Liver (tissue), 9 donors: ENCODE data around the gene C19orf44. TPM values are rescaled to one million over a fixed set of nuclear protein-coding genes. Genes with fewer than 3 reads are reported as not detected.

Experiments used
- DNase-seq: peaks from one replicate; pipeline ENCODE4 v3.0.0-alpha.2; 2017; ENCODE audit warnings: low spot score
- H3K27ac ChIP-seq, 2 donors: one replicate each; pipeline ENCODE4 v1.7.0; 2013; ENCODE audit warnings: inconsistent platforms in 2 of 2, low read length in 2 of 2, control low read depth in 1 of 2, low read depth in 1 of 2, mild to moderate bottlenecking in 1 of 2
- H3K27me3 ChIP-seq, 4 donors: one replicate each; pipeline versions ENCODE4 v1.6.1 to v1.7.0; 2013; ENCODE audit warnings: low read length in 3 of 4, inconsistent platforms in 1 of 4, mild to moderate bottlenecking in 1 of 4, moderate library complexity in 1 of 4; ENCODE audit not compliant: control insufficient read depth in 4 of 4, insufficient read depth in 4 of 4
- H3K36me3 ChIP-seq, 4 donors: one replicate each; pipeline versions ENCODE4 v1.6.1 to v1.7.0; 2013; ENCODE audit warnings: low read length in 3 of 4, mild to moderate bottlenecking in 3 of 4, low read depth in 1 of 4, moderate library complexity in 1 of 4; ENCODE audit not compliant: control insufficient read depth in 4 of 4, insufficient read depth in 3 of 4
- H3K4me1 ChIP-seq, 4 donors: one replicate each; pipeline versions ENCODE4 v1.6.1 to v1.7.0; 2013; ENCODE audit warnings: low read length in 3 of 4, mild to moderate bottlenecking in 3 of 4, moderate library complexity in 1 of 4; ENCODE audit not compliant: control insufficient read depth in 4 of 4, insufficient read depth in 4 of 4
- H3K4me3 ChIP-seq, 3 donors: one replicate each; pipeline versions ENCODE4 v1.6.1 to v1.7.0; 2013; ENCODE audit warnings: low read length in 3 of 3, control low read depth in 1 of 3, low read depth in 1 of 3, mild to moderate bottlenecking in 1 of 3
- H3K9ac ChIP-seq, 2 donors: one replicate each; pipeline ENCODE4 v1.7.0; 2013; ENCODE audit warnings: low read length in 2 of 2, mild to moderate bottlenecking in 2 of 2, moderate library complexity in 2 of 2, control low read depth in 1 of 2, low read depth in 1 of 2
- H3K9me3 ChIP-seq, 4 donors: one replicate each; pipeline versions ENCODE4 v1.6.1 to v1.7.0; 2013; ENCODE audit warnings: low read length in 3 of 4; ENCODE audit not compliant: control insufficient read depth in 4 of 4
- ATF3 ChIP-seq: IDR thresholded peaks from 2 replicates; pipeline ENCODE4 v1.6.1; 2016; ENCODE audit warnings: antibody characterized with exemption
- CTCF ChIP-seq: fragments of 150-350 bp; IDR thresholded peaks from 2 replicates; pipeline ENCODE4 v1.5.1; 2017; ENCODE audit warnings: improper control_type of control experiment, low read depth, low read length; ENCODE audit not compliant: missing input control
- EGR1 ChIP-seq, 2 donors: IDR thresholded peaks; 2 replicates each; pipeline ENCODE4 v1.6.1; 2016 to 2018; ENCODE audit warnings: antibody characterized with exemption in 2 of 2, low read depth in 2 of 2
- FOXA1 ChIP-seq: IDR thresholded peaks from 2 replicates; pipeline ENCODE4 v1.6.1; 2016; ENCODE audit warnings: antibody characterized with exemption
- FOXA2 ChIP-seq: IDR thresholded peaks from 2 replicates; pipeline ENCODE4 v1.6.1; 2016; ENCODE audit warnings: antibody characterized with exemption
- GABPA ChIP-seq, 2 donors: IDR thresholded peaks in 1 of 2; conservative IDR thresholded peaks in 1 of 2; 2 replicates each; pipeline ENCODE4 v1.6.1; 2016; ENCODE audit warnings: antibody characterized with exemption in 2 of 2, mild to moderate bottlenecking in 1 of 2, moderate library complexity in 1 of 2
- HNF4A ChIP-seq, 2 donors: conservative IDR thresholded peaks; 2 replicates each; pipeline ENCODE4 v1.6.1; 2016; ENCODE audit warnings: antibody characterized with exemption in 2 of 2, mild to moderate bottlenecking in 2 of 2
- HNF4G ChIP-seq: IDR thresholded peaks from 2 replicates; pipeline ENCODE4 v1.6.1; 2016; ENCODE audit warnings: antibody characterized with exemption
- JUND ChIP-seq, 2 donors: IDR thresholded peaks; 2 replicates each; pipeline ENCODE4 v1.6.1; 2016; ENCODE audit warnings: antibody characterized with exemption in 2 of 2
- NR2F2 ChIP-seq: IDR thresholded peaks from 2 replicates; pipeline ENCODE4 v1.6.1; 2016; ENCODE audit warnings: antibody characterized with exemption
- RAD21 ChIP-seq, 2 donors: IDR thresholded peaks; 2 replicates each; pipeline ENCODE4 v1.6.1; 2016; ENCODE audit warnings: antibody characterized with exemption in 2 of 2, mild to moderate bottlenecking in 2 of 2
- RXRA ChIP-seq, 2 donors: IDR thresholded peaks; 2 replicates each; pipeline ENCODE4 v1.6.1; 2017 to 2018; ENCODE audit warnings: antibody characterized with exemption in 2 of 2, mild to moderate bottlenecking in 1 of 2
- SP1 ChIP-seq: IDR thresholded peaks from 2 replicates; pipeline ENCODE4 v1.6.1; 2018; ENCODE audit warnings: antibody characterized with exemption, mild to moderate bottlenecking
- TAF1 ChIP-seq: conservative IDR thresholded peaks from 2 replicates; pipeline ENCODE4 v1.6.1; 2016; ENCODE audit warnings: antibody characterized with exemption, mild to moderate bottlenecking
- YY1 ChIP-seq: IDR thresholded peaks from 2 replicates; pipeline ENCODE4 v1.6.1; 2016; ENCODE audit warnings: antibody characterized with exemption, mild to moderate bottlenecking
- ZBTB33 ChIP-seq: IDR thresholded peaks from 2 replicates; pipeline ENCODE4 v1.6.1; 2016; ENCODE audit warnings: antibody characterized with exemption
- WGBS: extraction: QIAGEN DNeasy Blood & Tissue Kit; methylation state at CpG from one replicate; pipeline ENCODE4 v1.1.7; 2013; 5-methylcytosine and 5-hydroxymethylcytosine counted together
- polyA plus RNA-seq, 2 donors: library from polyadenylated mRNA; stranded (reverse) in 1 of 2; unstranded in 1 of 2; fragments of 200-250 nt in 1 of 2; fragments of >200 nt in 1 of 2; fragmentation: Nextera tagmentation in 1 of 2; extraction: Ambion mirVana in 1 of 2; gene quantifications; one replicate each; pipeline versions ENCODE4 v1.2.1 to v1.2.3, GENCODE V29; 2013 to 2015
- total RNA-seq, 2 donors: library from RNA; depleted of rRNA; stranded (reverse); fragments of >200 nt; gene quantifications; one replicate each; pipeline ENCODE4 v1.2.3, GENCODE V29; 2014
- donor health status: healthy.
- donor health status: healthy.
- donor health status: healthy.
- donor health status: healthy.
- donor health status: healthy.

The C19orf44 gene
- total and polyA plus RNA-seq, 4 donors: 0.89 to 3.0 (median 1.3) TPM

GRCh38 chr19:16525751-16526481, 29.7 kb downstream of the C19orf44 start:
- Histone ChIP-seq H3K4me1 (peaks cover 4 to 28% (median 21%) of the 10 kb centered on the region in 4 donors), H3K36me3 (peaks cover 46 to 70% (median 52%) of the 10 kb centered on the region in 4 donors), H3K27me3 (no peaks in the 10 kb centered on the region), H3K27ac (no peak overlapping the region), H3K4me3 (no peak overlapping the region), H3K9ac (no peak overlapping the region), H3K9me3 (no peaks in the 10 kb centered on the region)
- peak in 1 of 2 donors; percentile 44 for TF ChIP-seq HNF4A (conservative IDR thresholded peaks at IDR 0.05)
- TF ChIP-seq EGR1 (IDR thresholded peaks at IDR 0.05; ENCODE audit: low read depth in 2 of 2): no peak
- TF ChIP-seq HNF4G: no peak
- no peak for DNase-seq
- WGBS: 91% methylated on average over 29 of the region's 29 CpGs

GRCh38 chr19:16527334-16527935, 31.2 kb downstream of the C19orf44 start:
- DNase-seq: no peak
- WGBS: 89% methylated on average over 14 of the region's 14 CpGs
- Histone ChIP-seq H3K27me3 (no peaks in the 10 kb centered on the region), H3K36me3 (peaks cover 47 to 74% (median 57%) of the 10 kb centered on the region in 4 donors), H3K27ac (no peak overlapping the region), H3K4me3 (no peak overlapping the region), H3K4me1 (peaks cover 4 to 28% (median 21%) of the 10 kb centered on the region in 4 donors), H3K9ac (no peak overlapping the region), H3K9me3 (no peaks in the 10 kb centered on the region)
- TF ChIP-seq YY1 (no peak), FOXA2 (no peak), ATF3 (no peak), RAD21 (IDR thresholded peaks at IDR 0.05) (no peak), HNF4G (no peak), RXRA (IDR thresholded peaks at IDR 0.05) (no peak)

- no peak for DNase-seq
- H3K27me3 ChIP-seq: no peaks in the 10 kb centered on the region
- H3K9ac ChIP-seq: no peak overlapping the region
- WGBS: 94% methylated on average over 12 of the region's 12 CpGs
- TF ChIP-seq CTCF (peak; percentile 23), JUND (IDR thresholded peaks at IDR 0.05) (no peak), TAF1 (no peak), HNF4G (no peak), YY1 (no peak), RAD21 (IDR thresholded peaks at IDR 0.05) (peak in 1 of 2 donors; percentile 67), FOXA1 (no peak), ATF3 (no peak), NR2F2 (no peak), GABPA (IDR thresholded peaks at IDR 0.05 in 1 of 2, conservative IDR thresholded peaks at IDR 0.05 in 1 of 2) (no peak), ZBTB33 (no peak), EGR1 (IDR thresholded peaks at IDR 0.05; ENCODE audit: low read depth in 2 of 2) (no peak), RXRA (IDR thresholded peaks at IDR 0.05) (no peak), SP1 (no peak)
- H3K27ac ChIP-seq: no peak overlapping the region
- no peak overlapping the region for H3K4me3 ChIP-seq
- peaks cover 46 to 74% (median 55%) of the 10 kb centered on the region in 4 donors for H3K36me3 ChIP-seq
- peaks cover 4 to 28% (median 21%) of the 10 kb centered on the region in 4 donors for H3K4me1 ChIP-seq
- H3K9me3 ChIP-seq: no peaks in the 10 kb centered on the region
These were observed 31.9 kb downstream of the C19orf44 start for GRCh38 chr19:16527971-16528521.
